Measurements from ENCODE around the gene HM13. TPM values are rescaled to one million over a fixed set of nuclear protein-coding genes. Genes with fewer than 3 reads are reported as not detected.

The HM13 gene
- total and polyA plus RNA-seq, 2 of the 13 experiments (the other 11 are each of a cell fraction or from before 2014, with no cell fraction given): 118 to 243 TPM

- TF ChIP-seq STAT6 (CRISPR knock-in tag; IDR thresholded peaks at IDR 0.05; ENCODE audit: borderline replicate concordance) (no peak), PHF21A (CRISPR knock-in tag; IDR thresholded peaks at IDR 0.05) (peak; percentile 16; the same call in 1 of the 2 replicates), ZNF18 (CRISPR knock-in tag; IDR thresholded peaks at IDR 0.05; ENCODE audit: insufficient replicate concordance) (no peak), ELF4 (CRISPR knock-in tag; IDR thresholded peaks at IDR 0.05; ENCODE audit: borderline replicate concordance) (no peak), MEF2D (CRISPR knock-in tag; IDR thresholded peaks at IDR 0.05) (no peak), ZZZ3 (CRISPR knock-in tag; IDR thresholded peaks at IDR 0.05; ENCODE audit: borderline replicate concordance) (no peak), ZNF589 (CRISPR knock-in tag; conservative IDR thresholded peaks at IDR 0.05) (no peak), ZNF354B (CRISPR knock-in tag; IDR thresholded peaks at IDR 0.05) (0 out of 2 replicates have a peak, but pooled peaks have one; percentile 2), ZSCAN29 (CRISPR knock-in tag; conservative IDR thresholded peaks at IDR 0.05) (no peak), SNRNP70 (IDR thresholded peaks at IDR 0.05; ENCODE audit: low read depth, low read length) (no peak), KAT7 (CRISPR knock-in tag; IDR thresholded peaks at IDR 0.05; ENCODE audit: borderline replicate concordance) (no peak), NFE2L2 (IDR thresholded peaks at IDR 0.05; ENCODE audit: low read length) (no peak), ATF7 (IDR thresholded peaks at IDR 0.05) (no peak), ATF7 (CRISPR knock-in tag; IDR thresholded peaks at IDR 0.05) (no peak), ZBTB44 (CRISPR knock-in tag; IDR thresholded peaks at IDR 0.05) (no peak), HDAC6 (IDR thresholded peaks at IDR 0.05; ENCODE audit: low read depth, low read length) (no peak), RBFOX2 (IDR thresholded peaks at IDR 0.05; ENCODE audit: low read depth, low read length) (no peak), JUND (CRISPR knock-in tag; IDR thresholded peaks at IDR 0.05) (no peak), RFXAP (CRISPR knock-in tag; IDR thresholded peaks at IDR 0.05; ENCODE audit: borderline replicate concordance) (0 out of 2 replicates have a peak, but pooled peaks have one; percentile 0), YY1 (IDR thresholded peaks at IDR 0.05; ENCODE audit: insufficient read depth, insufficient replicate concordance, low read depth, low read length) (peak; percentile 36), ZMYM3 (CRISPR knock-in tag; IDR thresholded peaks at IDR 0.05) (no peak), KLF12 (CRISPR knock-in tag; IDR thresholded peaks at IDR 0.05; ENCODE audit: borderline replicate concordance) (no peak), ZNF724P (CRISPR knock-in tag; IDR thresholded peaks at IDR 0.05; ENCODE audit: borderline replicate concordance) (no peak), ZNF672 (CRISPR knock-in tag; IDR thresholded peaks at IDR 0.05) (no peak), ZNF10 (CRISPR knock-in tag; IDR thresholded peaks at IDR 0.05; ENCODE audit: borderline replicate concordance, low read depth) (no peak)
Observed at GRCh38 chr20:31570021-31570463, 55.8 kb downstream of the HM13 start (continued).

Measured in HepG2 (cell line).